WTC11 (cell line): ENCODE results near the gene DPCD. TPM values are rescaled to one million over a fixed set of nuclear protein-coding genes. Genes with fewer than 3 reads are reported as not detected.
A peak's percentile ranks its signal among the peaks of the same experiment; 100 is the strongest.

Source experiments
- ATAC-seq: fragments of 200-7000 bp; cut with Tn5 transposase; 2 replicates; pipeline ENCODE4 v1.10.0; 2021; ENCODE audit warnings: mild to moderate bottlenecking, moderate library complexity
- CTCF ChIA-PET: fragments of 300-600 bp; sonication (Branson Sonifier 250); formaldehyde crosslinking; loops from one replicate; lab custom pipeline; 2021; ENCODE audit warnings: antibody characterized with exemption; lab: Charles Lee
- POLR2A ChIA-PET: fragments of 350-600 bp; sonication (Branson Sonifier 250); formaldehyde crosslinking; loops from one replicate; lab custom pipeline; 2021; ENCODE audit warnings: antibody characterized with exemption; lab: Charles Lee
- DNase-seq: peaks from one replicate; pipeline ENCODE4 v3.0.0; 2021; ENCODE audit warnings: low spot score
- H3K27ac Mint-ChIP-seq: 2 replicates; pipeline ENCODE4 v1.8.0; 2021; ENCODE audit warnings: mixed read lengths
- H3K27me3 Mint-ChIP-seq: 2 replicates; pipeline ENCODE4 v1.8.0; 2021; ENCODE audit warnings: low read depth, mild to moderate bottlenecking, moderate library complexity, mixed read lengths
- H3K36me3 Mint-ChIP-seq: 2 replicates; pipeline ENCODE4 v1.8.0; 2021; ENCODE audit warnings: mixed read lengths
- H3K4me1 Mint-ChIP-seq: 2 replicates; pipeline ENCODE4 v1.8.0; 2022; ENCODE audit warnings: mixed read lengths
- H3K4me3 Mint-ChIP-seq: 2 replicates; pipeline ENCODE4 v1.8.0; 2021; ENCODE audit warnings: mild to moderate bottlenecking, moderate library complexity, mixed read lengths
- H3K9me3 Mint-ChIP-seq: 2 replicates; pipeline ENCODE4 v1.8.0; 2021; ENCODE audit warnings: mixed read lengths
- EMX1 ChIP-seq: fragments of 250-450 bp; sonication (Bioruptor Pico); IDR thresholded peaks from 2 replicates; pipeline ENCODE4 v1.8.0; 2021; ENCODE audit warnings: mild to moderate bottlenecking
- FOXJ3 ChIP-seq: sonication (generic); formaldehyde crosslinking; IDR thresholded peaks from 2 replicates; pipeline ENCODE4 v1.9.0; 2021; ENCODE audit warnings: missing genetic modification reagents, mild to moderate bottlenecking, borderline replicate concordance
- FOXK1 ChIP-seq: sonication (generic); formaldehyde crosslinking; IDR thresholded peaks from 2 replicates; pipeline ENCODE4 v1.8.0; 2022; ENCODE audit warnings: mild to moderate bottlenecking, moderate library complexity, missing genetic modification reagents
- JUN ChIP-seq: sonication (generic); formaldehyde crosslinking; IDR thresholded peaks from 2 replicates; pipeline ENCODE4 v1.8.0; 2023; ENCODE audit warnings: mild to moderate bottlenecking, missing genetic modification reagents
- SOX15 ChIP-seq: fragments of 250-450 bp; sonication (Bioruptor Pico); IDR thresholded peaks from 2 replicates; pipeline ENCODE4 v1.9.0; 2021; ENCODE audit warnings: mild to moderate bottlenecking
- TCF7 ChIP-seq: sonication (generic); formaldehyde crosslinking; IDR thresholded peaks from 2 replicates; pipeline ENCODE4 v1.8.0; 2022; ENCODE audit warnings: mild to moderate bottlenecking, low read depth, missing genetic modification reagents, moderate library complexity
- TEAD4 ChIP-seq: sonication (generic); formaldehyde crosslinking; IDR thresholded peaks from 2 replicates; pipeline ENCODE4 v1.8.0; 2022; ENCODE audit warnings: mild to moderate bottlenecking, missing genetic modification reagents
- TP53 ChIP-seq: sonication (generic); formaldehyde crosslinking; IDR thresholded peaks from 2 replicates; pipeline ENCODE4 v1.8.1; 2023; ENCODE audit warnings: mild to moderate bottlenecking, missing genetic modification reagents
- ZNF396 ChIP-seq: fragments of 250-450 bp; sonication (Bioruptor Pico); IDR thresholded peaks from 2 replicates; pipeline ENCODE4 v1.8.0; 2021; ENCODE audit warnings: mild to moderate bottlenecking, moderate library complexity, borderline replicate concordance
- total RNA-seq: library from RNA; stranded (reverse); gene quantifications from 3 replicates; pipeline ENCODE4 v1.2.3, GENCODE V29; 2021
- TF ChIP-seq, protein P1 (sequence below): sonication (generic); formaldehyde crosslinking; IDR thresholded peaks from 2 replicates; pipeline ENCODE4 v1.8.1; 2023; ENCODE audit warnings: mild to moderate bottlenecking, moderate library complexity, missing genetic modification reagents
- TF ChIP-seq, protein P2 (sequence below): fragments of 250-450 bp; sonication (Bioruptor Pico); IDR thresholded peaks from 2 replicates; pipeline ENCODE4 v1.9.0; 2021; ENCODE audit warnings: moderate library complexity, mild to moderate bottlenecking, inconsistent platforms, borderline replicate concordance
- TF ChIP-seq, protein P3 (sequence below): sonication (generic); formaldehyde crosslinking; IDR thresholded peaks from 2 replicates; pipeline ENCODE4 v1.8.1; 2022; ENCODE audit warnings: mild to moderate bottlenecking, missing genetic modification reagents, moderate library complexity, borderline replicate concordance
- TF ChIP-seq, protein P4 (sequence below): fragments of 250-450 bp; sonication (Bioruptor Pico); conservative IDR thresholded peaks from 2 replicates; pipeline ENCODE4 v1.9.0; 2021; ENCODE audit warnings: mild to moderate bottlenecking
- TF ChIP-seq, protein P5 (sequence below): sonication (generic); formaldehyde crosslinking; IDR thresholded peaks from 2 replicates; pipeline ENCODE4 v1.8.1; 2023; ENCODE audit warnings: mild to moderate bottlenecking, missing genetic modification reagents, borderline replicate concordance
- TF ChIP-seq, protein P6 (sequence below): fragments of 200-600 bp; IDR thresholded peaks from 2 replicates; pipeline ENCODE4 v1.8.0; 2022; ENCODE audit warnings: antibody characterized with exemption
- TF ChIP-seq, protein P7 (sequence below): fragments of 250-450 bp; sonication (Bioruptor Pico); IDR thresholded peaks from 2 replicates; pipeline ENCODE4 v1.9.0; 2021; ENCODE audit warnings: mild to moderate bottlenecking, borderline replicate concordance
- TF ChIP-seq, protein P8 (sequence below): sonication (generic); formaldehyde crosslinking; IDR thresholded peaks from 2 replicates; pipeline ENCODE4 v1.8.1; 2023; ENCODE audit warnings: mild to moderate bottlenecking, missing genetic modification reagents

The DPCD gene
- total RNA-seq, 1 experiment from 2014 or later, result 21.8 TPM

DNA sequence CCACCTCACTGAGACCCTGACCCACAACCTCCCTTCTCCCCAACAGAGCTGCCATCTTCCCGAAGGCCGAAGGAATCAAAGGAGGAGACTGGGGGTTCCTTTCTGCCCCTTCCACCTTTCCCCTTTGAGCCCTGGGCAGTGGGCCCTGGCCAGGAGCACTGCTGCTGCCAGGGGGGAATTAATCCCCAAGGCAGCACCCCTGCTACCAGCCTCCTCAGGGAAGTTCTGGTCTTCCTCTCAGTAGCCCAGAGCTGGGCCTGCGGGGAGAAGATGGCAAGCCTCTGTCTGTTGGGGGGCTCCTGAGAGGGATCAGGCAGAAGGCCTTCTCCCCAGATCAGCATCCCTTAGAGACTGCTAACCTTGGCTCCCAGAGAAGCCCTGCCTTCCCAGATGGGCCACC, 25.5 kb downstream of the DPCD start (continued):
- TF ChIP-seq, protein P1, sequence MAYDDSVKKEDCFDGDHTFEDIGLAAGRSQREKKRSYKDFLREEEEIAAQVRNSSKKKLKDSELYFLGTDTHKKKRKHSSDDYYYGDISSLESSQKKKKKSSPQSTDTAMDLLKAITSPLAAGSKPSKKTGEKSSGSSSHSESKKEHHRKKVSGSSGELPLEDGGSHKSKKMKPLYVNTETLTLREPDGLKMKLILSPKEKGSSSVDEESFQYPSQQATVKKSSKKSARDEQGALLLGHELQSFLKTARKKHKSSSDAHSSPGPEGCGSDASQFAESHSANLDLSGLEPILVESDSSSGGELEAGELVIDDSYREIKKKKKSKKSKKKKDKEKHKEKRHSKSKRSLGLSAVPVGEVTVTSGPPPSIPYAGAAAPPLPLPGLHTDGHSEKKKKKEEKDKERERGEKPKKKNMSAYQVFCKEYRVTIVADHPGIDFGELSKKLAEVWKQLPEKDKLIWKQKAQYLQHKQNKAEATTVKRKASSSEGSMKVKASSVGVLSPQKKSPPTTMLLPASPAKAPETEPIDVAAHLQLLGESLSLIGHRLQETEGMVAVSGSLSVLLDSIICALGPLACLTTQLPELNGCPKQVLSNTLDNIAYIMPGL, result no peak
- TF ChIP-seq, protein P2, sequence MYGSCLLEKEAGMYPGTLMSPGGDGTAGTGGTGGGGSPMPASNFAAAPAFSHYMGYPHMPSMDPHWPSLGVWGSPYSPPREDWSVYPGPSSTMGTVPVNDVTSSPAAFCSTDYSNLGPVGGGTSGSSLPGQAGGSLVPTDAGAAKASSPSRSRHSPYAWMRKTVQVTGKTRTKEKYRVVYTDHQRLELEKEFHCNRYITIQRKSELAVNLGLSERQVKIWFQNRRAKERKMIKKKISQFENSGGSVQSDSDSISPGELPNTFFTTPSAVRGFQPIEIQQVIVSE, result no peak
- TF ChIP-seq JUN (CRISPR knock-in tag) (no peak), ZNF396 (no peak), TEAD4 (CRISPR knock-in tag) (no peak), TP53 (no peak)
- TF ChIP-seq, protein P3, sequence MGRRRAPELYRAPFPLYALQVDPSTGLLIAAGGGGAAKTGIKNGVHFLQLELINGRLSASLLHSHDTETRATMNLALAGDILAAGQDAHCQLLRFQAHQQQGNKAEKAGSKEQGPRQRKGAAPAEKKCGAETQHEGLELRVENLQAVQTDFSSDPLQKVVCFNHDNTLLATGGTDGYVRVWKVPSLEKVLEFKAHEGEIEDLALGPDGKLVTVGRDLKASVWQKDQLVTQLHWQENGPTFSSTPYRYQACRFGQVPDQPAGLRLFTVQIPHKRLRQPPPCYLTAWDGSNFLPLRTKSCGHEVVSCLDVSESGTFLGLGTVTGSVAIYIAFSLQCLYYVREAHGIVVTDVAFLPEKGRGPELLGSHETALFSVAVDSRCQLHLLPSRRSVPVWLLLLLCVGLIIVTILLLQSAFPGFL (CRISPR knock-in tag), result no peak
- TF ChIP-seq, protein P4, sequence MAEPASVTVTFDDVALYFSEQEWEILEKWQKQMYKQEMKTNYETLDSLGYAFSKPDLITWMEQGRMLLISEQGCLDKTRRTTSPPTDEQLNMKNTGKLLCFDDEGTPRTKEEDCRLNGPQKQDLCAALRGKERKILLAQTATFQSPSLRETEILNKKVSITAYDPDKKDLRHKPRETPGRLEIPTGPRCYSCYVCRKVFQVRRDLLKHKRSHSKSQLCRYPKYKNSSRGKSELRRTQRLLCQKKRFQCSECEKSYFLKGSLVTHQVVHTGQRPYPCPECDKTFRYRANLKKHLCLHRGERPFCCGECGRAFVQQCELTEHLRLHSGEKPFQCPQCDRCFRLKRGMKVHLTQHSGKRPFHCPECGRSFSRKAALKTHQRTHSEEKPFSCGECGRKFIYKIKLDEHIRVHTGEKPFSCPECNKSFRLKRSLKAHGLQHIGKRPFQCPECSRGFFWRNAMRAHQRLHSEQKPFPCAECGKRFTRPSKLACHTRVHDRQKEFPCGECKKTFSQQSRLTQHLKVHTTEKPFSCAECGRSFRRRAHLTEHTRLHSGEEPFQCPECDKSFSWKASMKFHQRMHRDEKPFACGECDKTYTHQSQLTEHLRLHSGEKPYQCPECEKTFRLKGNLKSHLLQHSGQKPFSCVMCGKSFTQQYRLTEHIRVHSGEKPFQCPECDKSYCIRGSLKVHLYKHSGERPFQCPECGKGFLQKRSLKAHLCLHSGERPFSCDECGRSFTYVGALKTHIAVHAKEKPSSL (CRISPR knock-in tag), result no peak
- TF ChIP-seq, protein P5, sequence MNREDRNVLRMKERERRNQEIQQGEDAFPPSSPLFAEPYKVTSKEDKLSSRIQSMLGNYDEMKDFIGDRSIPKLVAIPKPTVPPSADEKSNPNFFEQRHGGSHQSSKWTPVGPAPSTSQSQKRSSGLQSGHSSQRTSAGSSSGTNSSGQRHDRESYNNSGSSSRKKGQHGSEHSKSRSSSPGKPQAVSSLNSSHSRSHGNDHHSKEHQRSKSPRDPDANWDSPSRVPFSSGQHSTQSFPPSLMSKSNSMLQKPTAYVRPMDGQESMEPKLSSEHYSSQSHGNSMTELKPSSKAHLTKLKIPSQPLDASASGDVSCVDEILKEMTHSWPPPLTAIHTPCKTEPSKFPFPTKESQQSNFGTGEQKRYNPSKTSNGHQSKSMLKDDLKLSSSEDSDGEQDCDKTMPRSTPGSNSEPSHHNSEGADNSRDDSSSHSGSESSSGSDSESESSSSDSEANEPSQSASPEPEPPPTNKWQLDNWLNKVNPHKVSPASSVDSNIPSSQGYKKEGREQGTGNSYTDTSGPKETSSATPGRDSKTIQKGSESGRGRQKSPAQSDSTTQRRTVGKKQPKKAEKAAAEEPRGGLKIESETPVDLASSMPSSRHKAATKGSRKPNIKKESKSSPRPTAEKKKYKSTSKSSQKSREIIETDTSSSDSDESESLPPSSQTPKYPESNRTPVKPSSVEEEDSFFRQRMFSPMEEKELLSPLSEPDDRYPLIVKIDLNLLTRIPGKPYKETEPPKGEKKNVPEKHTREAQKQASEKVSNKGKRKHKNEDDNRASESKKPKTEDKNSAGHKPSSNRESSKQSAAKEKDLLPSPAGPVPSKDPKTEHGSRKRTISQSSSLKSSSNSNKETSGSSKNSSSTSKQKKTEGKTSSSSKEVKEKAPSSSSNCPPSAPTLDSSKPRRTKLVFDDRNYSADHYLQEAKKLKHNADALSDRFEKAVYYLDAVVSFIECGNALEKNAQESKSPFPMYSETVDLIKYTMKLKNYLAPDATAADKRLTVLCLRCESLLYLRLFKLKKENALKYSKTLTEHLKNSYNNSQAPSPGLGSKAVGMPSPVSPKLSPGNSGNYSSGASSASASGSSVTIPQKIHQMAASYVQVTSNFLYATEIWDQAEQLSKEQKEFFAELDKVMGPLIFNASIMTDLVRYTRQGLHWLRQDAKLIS, result no peak

DNA sequence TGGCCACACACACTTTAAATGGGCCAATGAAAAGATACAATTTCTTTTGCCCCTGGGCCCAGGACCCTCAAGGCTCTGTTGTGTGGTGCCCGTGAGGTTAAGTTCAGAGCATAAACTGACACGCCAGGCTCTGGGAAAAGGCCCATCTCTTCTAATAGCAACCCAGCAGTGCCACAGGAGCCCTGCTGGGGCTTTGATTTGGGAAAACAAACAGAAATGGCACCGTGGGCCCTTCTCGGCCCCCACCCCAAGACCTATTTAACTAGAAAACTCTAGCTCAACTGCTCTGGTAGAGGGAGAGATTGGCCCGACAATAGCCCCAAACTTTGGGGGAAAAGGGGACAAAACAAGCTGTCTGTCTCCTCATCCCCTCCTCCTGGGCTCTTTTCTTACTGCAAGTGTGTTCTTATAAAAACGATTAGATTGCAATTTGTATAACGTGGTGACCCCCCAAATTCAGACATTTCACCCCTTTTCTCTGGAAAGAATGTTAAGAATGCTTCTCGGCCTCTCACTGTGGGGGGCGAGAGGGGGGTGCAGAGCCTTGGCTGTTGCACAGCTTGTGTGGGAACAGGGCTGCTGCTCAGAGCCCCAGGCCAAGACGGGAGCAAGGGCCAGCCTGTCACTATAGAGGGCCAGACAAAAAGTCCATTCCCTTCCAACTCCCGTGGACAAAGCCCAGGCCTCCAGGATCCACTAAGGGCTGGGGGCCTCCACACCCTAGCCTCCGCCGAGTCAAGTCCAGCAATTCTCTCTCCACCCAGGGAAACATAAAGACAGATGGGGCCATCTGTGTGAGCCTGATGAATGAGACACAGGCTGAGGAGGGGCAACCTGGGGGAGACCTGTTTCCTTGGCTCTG, 26.8 kb downstream of the DPCD start:
- ATAC-seq (peak; percentile 44), DNase-seq (peak; percentile 59)
- ChIA-PET POLR2A (no interaction called here), CTCF (interaction anchor here (0.8 to 8.5 kb wide), 12 partner anchors 10 to 395 kb away, joined by 3 to 167 read pairs (median 3); no protein-coding TSS in a partner anchor)
- H3K9me3 Mint-ChIP-seq, result no peaks in the 10 kb centered on the region
- peak overlapping the region; percentile 45; the same call in 1 of the 2 replicates for H3K27ac Mint-ChIP-seq
- H3K4me1 Mint-ChIP-seq, result peaks cover 22% of the 10 kb centered on the region
- no peaks in the 10 kb centered on the region for H3K27me3 Mint-ChIP-seq
- H3K4me3 Mint-ChIP-seq, result no peak overlapping the region
- peaks cover 7% of the 10 kb centered on the region for H3K36me3 Mint-ChIP-seq
- TF ChIP-seq TCF7 (CRISPR knock-in tag) (no peak), FOXJ3 (CRISPR knock-in tag) (no peak), FOXK1 (no peak), SOX15 (CRISPR knock-in tag) (no peak), EMX1 (CRISPR knock-in tag) (no peak)
- TF ChIP-seq, protein P6, sequence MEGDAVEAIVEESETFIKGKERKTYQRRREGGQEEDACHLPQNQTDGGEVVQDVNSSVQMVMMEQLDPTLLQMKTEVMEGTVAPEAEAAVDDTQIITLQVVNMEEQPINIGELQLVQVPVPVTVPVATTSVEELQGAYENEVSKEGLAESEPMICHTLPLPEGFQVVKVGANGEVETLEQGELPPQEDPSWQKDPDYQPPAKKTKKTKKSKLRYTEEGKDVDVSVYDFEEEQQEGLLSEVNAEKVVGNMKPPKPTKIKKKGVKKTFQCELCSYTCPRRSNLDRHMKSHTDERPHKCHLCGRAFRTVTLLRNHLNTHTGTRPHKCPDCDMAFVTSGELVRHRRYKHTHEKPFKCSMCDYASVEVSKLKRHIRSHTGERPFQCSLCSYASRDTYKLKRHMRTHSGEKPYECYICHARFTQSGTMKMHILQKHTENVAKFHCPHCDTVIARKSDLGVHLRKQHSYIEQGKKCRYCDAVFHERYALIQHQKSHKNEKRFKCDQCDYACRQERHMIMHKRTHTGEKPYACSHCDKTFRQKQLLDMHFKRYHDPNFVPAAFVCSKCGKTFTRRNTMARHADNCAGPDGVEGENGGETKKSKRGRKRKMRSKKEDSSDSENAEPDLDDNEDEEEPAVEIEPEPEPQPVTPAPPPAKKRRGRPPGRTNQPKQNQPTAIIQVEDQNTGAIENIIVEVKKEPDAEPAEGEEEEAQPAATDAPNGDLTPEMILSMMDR, result no peak
- TF ChIP-seq, protein P7, sequence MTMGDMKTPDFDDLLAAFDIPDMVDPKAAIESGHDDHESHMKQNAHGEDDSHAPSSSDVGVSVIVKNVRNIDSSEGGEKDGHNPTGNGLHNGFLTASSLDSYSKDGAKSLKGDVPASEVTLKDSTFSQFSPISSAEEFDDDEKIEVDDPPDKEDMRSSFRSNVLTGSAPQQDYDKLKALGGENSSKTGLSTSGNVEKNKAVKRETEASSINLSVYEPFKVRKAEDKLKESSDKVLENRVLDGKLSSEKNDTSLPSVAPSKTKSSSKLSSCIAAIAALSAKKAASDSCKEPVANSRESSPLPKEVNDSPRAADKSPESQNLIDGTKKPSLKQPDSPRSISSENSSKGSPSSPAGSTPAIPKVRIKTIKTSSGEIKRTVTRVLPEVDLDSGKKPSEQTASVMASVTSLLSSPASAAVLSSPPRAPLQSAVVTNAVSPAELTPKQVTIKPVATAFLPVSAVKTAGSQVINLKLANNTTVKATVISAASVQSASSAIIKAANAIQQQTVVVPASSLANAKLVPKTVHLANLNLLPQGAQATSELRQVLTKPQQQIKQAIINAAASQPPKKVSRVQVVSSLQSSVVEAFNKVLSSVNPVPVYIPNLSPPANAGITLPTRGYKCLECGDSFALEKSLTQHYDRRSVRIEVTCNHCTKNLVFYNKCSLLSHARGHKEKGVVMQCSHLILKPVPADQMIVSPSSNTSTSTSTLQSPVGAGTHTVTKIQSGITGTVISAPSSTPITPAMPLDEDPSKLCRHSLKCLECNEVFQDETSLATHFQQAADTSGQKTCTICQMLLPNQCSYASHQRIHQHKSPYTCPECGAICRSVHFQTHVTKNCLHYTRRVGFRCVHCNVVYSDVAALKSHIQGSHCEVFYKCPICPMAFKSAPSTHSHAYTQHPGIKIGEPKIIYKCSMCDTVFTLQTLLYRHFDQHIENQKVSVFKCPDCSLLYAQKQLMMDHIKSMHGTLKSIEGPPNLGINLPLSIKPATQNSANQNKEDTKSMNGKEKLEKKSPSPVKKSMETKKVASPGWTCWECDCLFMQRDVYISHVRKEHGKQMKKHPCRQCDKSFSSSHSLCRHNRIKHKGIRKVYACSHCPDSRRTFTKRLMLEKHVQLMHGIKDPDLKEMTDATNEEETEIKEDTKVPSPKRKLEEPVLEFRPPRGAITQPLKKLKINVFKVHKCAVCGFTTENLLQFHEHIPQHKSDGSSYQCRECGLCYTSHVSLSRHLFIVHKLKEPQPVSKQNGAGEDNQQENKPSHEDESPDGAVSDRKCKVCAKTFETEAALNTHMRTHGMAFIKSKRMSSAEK (CRISPR knock-in tag), result no peak
- TF ChIP-seq, protein P8, sequence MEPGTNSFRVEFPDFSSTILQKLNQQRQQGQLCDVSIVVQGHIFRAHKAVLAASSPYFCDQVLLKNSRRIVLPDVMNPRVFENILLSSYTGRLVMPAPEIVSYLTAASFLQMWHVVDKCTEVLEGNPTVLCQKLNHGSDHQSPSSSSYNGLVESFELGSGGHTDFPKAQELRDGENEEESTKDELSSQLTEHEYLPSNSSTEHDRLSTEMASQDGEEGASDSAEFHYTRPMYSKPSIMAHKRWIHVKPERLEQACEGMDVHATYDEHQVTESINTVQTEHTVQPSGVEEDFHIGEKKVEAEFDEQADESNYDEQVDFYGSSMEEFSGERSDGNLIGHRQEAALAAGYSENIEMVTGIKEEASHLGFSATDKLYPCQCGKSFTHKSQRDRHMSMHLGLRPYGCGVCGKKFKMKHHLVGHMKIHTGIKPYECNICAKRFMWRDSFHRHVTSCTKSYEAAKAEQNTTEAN (CRISPR knock-in tag), result no peak
